VCaP (cell line): ENCODE measurements around the gene SLC23A2.
A peak's percentile ranks its signal among the peaks of the same experiment; 100 is the strongest.
"Not testable (repeated sequence)": the region's sequence is repeated elsewhere in the genome, so short reads cannot be mapped to it uniquely, and the experiment has no call there.

Experiments used
- H3K27ac ChIP-seq: fragments of 450-650 bp; 2 replicates; pipeline ENCODE4 v1.5.1; 2017
- CTCF ChIP-seq: fragments of 450-650 bp; conservative IDR thresholded peaks from 2 replicates; pipeline ENCODE4 v1.5.1; 2017; ENCODE audit warnings: mild to moderate bottlenecking, moderate library complexity

Gene SLC23A2

GRCh38 chr20:4982281-4982680 lies 19.0 kb downstream of the SLC23A2 start:
- TF ChIP-seq CTCF, result no peak
- H3K27ac ChIP-seq, result no peak overlapping the region

- TF ChIP-seq CTCF, result no peak
- H3K27ac ChIP-seq, result no peak overlapping the region
Observed at GRCh38 chr20:4979841-4980410, 21.4 kb downstream of the SLC23A2 start.

- no peak for TF ChIP-seq CTCF
- H3K27ac ChIP-seq, result no peak overlapping the region
Observed at GRCh38 chr20:4978050-4978918, 23.0 kb downstream of the SLC23A2 start.

- H3K27ac ChIP-seq, result not testable (repeated sequence)
Observed at GRCh38 chr20:4976014-4976413, 25.3 kb downstream of the SLC23A2 start.

GRCh38 chr20:4973330-4974097 lies 27.8 kb downstream of the SLC23A2 start:
- TF ChIP-seq CTCF, result no peak
- H3K27ac ChIP-seq, result peak overlapping the region; percentile 79

- peak overlapping the region; percentile 79 for H3K27ac ChIP-seq
- no peak for TF ChIP-seq CTCF
Observed at GRCh38 chr20:4972506-4973251, 28.6 kb downstream of the SLC23A2 start.

- no peak overlapping the region; the same call in 1 of the 2 replicates for H3K27ac ChIP-seq
- TF ChIP-seq CTCF, result no peak
Observed at GRCh38 chr20:4971064-4971463, 30.2 kb downstream of the SLC23A2 start.
